NOMO-1 treated with DMSO at 0.1 percent for 48 hours (cell line): ENCODE results near the gene SLC5A5.

Experiments used
- DNase-seq: peaks from one replicate; lab custom pipeline; 2025; ENCODE audit not compliant: unreplicated experiment; lab: John Stamatoyannopoulos, UW

Gene SLC5A5

DNA sequence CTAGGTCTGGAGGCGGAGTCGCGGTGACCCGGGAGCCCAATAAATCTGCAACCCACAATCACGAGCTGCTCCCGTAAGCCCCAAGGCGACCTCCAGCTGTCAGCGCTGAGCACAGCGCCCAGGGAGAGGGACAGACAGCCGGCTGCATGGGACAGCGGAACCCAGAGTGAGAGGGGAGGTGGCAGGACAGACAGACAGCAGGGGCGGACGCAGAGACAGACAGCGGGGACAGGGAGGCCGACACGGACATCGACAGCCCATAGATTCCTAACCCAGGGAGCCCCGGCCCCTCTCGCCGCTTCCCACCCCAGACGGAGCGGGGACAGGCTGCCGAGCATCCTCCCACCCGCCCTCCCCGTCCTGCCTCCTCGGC, at the start of gene SLC5A5:
Gene SLC5A5 (plus strand): TSS at position 68 of the 373 bp plus-strand sequence. CDS start 375 bp downstream, outside the sequence.
- peak; percentile 49 for DNase-seq

DNA sequence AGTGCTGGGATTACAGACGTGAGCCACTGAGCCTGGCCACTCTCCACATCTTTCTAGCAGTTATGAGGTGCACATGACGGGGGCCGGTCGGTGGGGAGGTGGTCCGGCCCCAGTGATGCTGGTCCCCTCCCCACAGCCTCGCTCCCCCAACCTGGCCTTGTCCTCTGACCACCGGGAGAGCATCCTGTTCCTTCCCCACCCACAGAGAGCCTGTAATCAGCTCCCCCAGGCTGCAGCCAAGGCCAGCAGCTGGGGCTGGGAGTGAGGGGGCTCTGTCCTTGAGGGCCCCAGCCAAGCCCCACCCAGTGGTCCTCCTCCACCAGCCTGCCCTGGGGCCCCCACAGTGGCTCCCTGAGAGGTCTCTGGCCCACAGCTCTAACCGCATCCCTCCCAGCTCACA, 47.4 kb upstream of the SLC5A5 start:
- DNase-seq: no peak

DNA sequence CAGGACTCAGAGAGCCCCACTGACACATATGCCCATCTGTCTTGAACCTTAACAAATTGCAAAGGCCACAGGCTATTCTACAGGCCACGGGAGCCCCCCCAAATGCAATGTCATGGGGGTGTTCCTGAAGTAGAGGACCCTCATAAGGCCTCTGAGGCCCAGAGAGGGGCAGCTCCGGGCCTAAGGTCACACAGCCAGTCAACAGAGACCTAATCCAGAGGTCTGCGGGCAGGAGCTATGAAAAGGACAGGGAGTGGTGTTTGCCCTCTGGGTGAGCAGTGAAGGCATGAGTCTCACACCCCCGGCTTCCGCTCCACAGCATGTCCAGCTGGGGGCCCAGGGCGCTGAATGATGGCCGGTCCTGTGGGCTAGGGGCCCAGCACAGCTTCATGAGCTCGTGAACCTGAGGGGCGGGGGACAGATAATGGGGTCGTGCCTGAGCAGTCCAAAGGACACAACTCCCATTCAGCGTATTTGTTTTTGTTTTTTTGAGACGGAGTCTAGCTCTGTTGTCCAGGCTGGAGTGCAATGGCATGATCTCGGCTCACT, 45.2 kb upstream of the SLC5A5 start:
- DNase-seq: no peak

DNA sequence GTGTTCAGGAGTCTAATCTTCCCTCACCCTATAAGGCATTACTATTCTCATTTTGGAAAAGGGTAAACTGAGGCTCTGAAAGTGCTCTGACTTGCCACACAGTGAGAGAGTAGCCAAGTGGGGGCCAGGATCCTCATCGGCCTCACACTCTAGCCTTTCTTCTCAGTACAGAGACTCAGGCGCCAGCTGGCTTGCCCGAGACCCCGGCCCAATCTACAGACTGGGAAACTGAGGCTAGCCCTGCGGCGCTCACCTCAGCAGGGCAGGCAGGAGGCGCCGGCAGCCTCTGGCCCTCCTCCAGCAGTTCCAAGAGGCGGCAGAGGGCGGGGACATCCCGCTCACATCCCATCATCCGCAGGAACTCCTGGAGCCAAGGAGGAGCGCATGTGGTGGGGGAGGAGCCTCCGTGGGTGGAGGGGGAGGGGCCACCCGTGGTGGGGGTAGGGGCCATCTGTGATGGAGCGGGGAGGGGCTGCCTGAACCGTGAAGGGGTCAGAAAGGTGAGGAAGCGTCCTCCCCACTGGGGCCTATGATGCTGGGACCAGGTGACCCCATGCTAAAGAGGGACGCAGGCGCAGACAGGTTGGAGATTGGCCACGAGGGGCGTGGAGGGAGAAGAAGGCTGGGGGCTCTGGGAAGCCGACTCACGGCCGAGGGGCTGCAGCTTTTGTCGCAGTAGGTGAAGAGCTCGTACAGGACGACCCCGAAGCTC, 41.7 kb upstream of the SLC5A5 start:
- DNase-seq: no peak

DNA sequence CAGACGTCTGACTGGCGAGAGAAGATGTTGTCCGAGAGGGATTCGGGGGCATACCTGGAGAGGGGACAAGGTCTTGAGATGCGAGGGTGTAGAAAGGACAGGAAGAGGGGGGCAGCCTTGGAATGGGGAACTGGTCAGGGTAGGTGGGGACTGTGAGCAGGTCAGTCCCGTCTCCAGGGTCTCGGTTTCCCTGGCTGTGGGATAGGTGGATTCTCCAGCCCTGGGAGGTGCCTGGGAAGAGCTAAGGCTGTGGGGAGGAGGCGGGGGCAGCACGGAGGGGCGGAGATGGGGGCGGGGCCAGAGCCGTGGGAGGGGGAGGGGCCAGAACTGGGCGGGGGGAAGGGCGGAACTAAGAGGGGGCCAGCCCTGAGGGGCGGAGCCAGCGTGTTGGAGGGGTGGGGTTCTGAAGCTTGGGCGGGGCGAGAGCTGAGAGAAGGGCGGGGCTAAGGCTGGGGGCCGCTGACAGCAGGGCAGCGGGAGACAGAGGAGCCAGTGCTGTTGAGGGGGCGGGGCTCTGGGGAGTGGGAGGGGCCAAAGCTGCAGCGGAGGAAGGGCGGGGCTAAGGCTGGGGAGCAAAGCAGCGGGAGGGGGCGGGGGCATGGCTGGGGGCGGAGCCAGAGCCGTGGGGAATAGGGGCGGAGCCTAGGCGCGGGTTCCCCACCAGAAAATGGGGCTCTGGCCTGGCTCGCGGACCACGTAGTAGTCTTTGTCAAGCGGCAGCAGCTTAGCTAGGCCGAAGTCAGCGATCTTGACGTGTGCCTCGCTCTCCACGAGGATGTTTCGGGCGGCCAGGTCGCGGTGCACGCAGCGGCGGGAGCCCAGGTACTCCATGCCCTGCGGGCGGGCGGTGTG, 41.0 kb upstream of the SLC5A5 start:
- DNase-seq: no peak

DNA sequence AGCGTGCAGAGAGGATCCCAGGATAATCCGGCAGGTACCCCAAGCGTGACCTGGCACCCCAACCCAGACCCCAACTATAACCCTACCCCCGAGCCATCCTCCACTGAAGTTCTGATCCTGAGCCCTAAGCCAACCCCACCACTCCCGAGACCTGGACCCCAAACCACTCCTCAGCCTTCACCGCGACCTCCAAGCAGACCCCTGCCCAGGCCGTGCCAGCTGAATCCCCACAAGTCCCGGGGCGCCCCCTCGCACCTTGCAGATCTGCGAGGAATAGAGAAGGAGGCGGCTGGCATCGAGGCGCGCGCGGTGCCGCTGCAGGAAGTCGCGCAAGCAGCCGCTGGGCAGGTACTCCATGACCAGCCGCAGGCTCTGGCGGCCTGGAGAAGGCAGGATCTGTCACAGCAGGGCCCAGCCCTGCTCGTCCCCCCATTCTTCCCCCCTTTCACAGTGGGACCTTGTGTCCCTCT, 40.3 kb upstream of the SLC5A5 start:
- DNase-seq: no peak

DNA sequence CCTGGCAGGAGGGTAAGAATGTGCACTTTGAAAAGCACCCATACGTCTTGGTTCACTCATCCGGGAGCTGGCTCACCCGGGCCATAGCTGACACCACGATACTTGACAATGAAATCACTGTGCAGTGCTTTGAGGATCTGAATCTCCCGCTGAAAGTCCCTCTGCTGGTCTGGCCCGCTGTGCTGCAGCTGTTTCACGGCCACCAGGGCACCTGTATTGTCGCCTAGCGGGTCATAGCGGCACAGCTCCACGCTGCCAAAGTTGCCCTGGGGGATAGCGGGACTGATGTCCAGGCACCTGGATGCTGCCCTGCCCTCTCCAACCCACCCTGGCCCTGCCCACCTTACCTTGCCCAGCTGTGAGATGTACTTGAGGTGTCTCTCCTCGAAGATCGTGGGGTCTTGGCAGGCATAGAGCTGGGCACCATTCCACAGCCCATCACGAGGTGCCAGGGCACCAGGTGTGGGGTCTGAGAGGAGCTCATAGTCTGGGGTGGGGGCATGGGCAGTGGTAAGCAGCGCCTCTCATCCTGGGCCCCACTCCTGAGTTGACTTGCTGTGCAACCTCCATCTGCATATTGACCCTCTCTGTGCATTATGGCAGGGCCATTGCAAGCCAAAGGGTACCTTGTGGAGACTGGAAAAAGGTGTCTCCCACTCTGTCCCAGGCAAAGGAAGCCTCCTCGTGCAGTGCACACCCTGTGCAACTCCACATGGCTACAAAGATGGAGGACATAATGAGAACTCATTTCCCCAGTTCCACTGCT, 39.1 kb upstream of the SLC5A5 start:
- no peak for DNase-seq

DNA sequence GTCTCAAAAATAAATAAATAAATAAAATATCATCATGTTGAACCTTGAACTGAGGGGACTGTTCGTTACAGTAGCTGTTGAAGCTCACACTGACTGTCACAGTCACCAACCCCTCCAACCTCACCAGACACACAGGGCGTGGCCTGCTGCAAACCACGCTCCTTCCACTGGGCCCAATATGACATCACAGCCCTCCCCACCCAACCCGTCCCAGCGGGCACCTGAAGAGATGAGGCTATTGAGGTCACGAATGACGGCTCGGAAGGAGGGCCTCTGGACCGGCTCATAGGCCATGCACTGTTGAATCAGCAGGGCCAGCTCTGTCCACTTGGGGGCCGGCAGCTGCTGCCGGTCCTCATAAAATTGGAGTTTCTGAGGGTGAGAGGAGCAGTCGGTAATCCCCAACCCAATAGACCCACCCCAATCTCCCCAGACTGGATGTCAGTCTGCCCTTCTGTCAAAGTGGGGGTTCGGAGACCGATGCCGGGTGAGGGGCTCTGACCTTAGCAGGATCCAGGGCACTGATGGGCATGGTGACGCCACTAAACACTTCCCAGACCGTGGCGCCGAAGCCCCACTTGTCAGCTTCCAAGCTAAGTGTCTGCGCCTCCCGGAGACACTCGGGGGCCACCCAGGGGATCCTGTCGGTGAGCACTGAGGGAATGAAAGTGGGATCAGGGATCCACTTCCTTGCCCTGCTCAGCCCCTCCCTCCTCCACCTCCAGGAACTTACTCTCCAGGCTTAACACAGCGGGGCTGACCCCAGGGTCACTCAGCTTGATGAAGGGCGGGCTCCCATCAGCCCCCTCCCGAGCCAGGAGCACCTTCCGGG, 37.2 kb upstream of the SLC5A5 start:
- DNase-seq: no peak

DNA sequence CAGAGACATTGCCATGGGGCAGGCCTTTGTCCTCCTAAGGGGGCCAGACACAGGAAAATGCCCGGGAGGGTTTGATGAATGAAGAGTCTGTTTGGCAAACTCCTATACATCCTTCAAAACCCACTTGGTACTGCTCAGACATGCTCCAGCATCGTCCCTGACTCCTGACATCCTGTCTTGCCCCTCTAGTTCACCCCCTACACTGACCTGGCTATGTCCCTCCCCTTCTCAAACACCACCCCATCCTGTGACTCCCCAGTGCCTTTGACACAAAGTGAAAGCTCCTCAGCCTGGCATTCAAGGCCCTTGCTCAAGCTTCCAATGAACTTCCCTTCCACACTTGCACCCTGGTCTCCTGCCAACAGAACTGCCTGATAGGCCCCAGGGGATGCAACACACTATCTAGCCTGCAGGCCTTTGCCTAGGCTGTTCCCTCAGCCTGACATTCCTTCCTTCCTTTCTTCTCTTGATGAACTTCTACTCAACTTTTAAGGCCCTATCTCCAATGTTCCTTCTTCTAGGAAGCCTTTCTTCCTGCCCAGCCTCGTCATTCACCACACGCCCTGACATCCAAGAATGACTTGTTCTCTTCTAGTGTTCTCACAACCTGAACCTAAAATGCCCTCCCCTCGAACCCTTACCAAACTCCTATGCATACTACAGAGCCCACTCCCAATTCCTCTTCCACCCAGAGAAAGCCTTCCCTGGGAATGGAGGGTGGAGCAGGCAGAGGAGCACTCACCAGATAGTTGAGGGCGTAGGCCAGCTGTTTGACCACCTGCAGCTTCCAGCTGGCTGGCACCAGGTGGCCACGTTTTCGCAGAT, 36.4 kb upstream of the SLC5A5 start:
- no peak for DNase-seq

DNA sequence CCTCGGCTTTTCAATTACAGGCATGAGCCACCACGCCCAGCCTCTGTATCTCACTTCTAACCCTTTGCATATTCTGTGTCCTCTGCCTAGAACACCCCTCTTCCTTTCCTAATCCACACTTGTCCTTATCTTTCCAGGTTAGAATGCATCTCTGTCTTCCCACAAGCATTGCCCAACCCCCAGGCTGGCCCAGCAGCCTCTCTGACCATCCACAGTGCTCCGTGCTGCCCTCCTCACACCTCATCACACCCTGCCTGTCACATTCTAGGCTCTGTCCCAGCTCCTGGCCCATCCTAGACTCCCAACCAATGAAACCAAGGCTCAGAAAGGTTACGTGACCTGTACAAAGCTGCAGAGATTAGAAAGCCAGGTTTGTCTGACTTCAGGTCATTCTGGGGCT, 35.2 kb upstream of the SLC5A5 start:
- DNase-seq: no peak

DNA sequence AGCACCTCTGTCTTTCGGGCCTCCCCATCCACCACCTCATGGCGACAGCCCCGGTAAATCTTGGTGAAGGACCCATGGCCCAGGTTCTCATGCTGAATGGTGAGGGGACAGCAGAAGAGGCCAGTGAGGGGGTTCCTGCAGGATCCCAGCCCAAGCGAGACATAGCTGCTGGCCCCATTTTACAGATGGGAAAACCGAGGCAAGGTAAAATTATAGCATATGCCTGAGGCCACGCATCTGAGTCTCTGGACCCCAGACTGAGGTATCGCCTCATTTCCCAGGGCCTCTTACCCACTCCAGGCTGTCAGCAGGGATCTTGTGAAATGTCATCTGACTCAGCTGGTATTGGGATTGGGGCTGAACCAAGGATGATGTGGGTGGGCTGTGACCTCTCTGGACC, 33.8 kb upstream of the SLC5A5 start:
- no peak for DNase-seq

DNA sequence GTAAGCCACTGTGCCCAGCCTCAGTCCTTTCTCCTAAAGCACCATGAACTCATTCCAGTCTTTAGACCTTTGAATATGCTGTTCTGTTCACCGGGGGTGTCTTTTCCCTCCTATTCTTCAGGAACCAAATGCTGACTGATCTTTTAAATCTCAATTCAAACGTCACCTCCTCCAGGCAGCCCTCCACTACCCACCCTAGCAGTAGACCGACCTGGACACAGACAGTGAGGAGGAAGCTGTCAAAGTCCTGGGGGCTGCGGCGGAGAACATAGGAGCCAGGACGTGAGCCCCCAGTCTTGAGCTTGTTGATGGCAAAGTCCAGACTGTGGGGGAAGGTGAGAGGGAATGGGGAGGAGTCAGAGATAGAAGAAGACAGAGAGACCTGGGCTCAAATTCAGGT, 31.7 kb upstream of the SLC5A5 start:
- no peak for DNase-seq

DNA sequence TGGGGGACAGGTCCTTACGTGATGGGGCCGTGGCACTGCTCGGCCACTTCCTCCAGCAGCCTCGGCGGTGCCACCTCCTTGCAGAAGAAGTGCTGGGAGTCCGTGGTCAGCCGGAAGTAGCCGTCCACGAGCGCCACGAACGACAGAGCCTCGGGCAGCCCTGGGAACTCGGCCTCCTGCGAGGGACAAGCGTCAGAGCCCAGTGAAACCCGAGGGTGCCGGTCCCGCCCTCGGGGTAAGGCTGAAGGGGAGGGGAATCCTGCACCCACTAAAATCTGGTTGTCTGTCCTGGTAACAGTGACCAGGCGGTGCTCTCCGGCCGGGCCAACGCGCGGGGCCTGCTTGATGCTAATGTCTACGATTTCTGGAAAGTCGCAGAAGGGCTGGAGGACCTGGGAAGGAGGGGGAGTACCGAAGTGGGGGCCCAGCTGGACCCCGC, 30.4 kb upstream of the SLC5A5 start:
- no peak for DNase-seq

DNA sequence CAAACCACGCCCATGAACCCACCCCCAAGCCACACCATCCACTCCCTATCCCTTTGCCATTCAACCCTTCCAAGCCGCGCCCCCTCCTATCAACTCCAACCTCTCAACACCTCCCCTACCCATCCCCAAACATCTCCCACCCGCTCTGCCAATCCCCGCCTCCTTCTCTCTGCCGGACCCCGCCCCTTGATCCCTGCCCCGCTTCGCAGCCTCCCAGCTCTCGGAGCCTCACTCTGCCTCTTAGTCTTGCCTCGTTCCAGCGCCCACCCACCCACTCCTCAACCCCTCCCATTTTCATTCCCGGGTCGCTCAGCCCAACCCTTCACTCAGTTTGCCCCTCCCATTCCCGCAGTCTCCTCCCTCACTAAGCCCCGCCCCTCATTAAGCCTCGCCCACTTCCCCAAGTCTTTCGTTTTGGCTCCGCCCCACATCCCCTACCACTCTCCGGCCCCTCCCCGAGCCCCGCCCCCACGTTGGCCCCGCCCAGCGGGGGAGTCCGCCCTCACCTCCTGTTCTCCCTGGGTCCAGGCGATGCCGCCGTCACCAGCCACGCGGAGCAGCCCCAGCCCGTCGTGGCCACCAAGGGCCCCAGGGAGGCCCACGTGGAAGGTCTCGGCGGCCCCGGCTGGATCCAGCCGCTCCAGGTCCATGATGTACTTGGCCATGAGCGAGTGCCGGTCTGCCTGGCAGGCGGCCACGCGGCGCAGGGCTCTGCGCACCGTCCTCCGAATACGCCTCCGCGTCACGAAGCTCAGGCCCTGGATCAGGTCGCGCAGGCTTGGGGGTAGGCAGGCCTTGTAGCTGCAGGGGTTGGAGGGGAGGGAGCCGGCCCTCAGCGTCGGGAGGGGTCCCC, 29.7 kb upstream of the SLC5A5 start:
- DNase-seq: no peak

DNA sequence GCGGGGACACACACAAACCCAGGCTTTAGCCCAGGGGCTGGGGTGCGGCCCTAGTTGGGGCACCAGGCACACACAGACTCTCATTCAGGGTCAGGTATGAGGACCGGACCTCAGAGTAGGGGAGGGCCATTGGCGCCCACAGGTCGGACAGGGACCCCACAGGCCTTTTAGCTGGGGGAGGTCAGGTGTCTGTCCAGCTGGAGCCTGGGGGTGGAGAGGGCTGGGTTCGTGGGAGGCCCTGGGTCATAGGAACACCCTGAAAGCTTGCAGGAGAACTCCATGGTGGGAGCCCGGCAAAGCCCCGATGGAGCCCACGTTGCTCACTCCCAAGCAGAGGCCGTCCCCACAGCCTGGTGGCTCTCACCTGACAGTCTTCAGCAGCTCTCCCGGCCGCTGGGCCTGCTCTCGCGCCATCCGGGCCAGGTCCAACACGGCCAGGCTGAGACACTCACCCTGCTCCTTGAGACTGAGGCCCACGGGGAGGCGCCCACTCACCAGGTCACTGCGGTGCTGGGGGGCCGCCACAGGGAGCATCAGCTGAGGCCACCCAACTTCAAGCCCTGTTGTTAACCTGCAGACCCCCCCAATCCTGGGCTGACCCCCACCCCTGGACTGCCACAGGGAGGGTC, 29.0 kb upstream of the SLC5A5 start:
- DNase-seq: no peak

DNA sequence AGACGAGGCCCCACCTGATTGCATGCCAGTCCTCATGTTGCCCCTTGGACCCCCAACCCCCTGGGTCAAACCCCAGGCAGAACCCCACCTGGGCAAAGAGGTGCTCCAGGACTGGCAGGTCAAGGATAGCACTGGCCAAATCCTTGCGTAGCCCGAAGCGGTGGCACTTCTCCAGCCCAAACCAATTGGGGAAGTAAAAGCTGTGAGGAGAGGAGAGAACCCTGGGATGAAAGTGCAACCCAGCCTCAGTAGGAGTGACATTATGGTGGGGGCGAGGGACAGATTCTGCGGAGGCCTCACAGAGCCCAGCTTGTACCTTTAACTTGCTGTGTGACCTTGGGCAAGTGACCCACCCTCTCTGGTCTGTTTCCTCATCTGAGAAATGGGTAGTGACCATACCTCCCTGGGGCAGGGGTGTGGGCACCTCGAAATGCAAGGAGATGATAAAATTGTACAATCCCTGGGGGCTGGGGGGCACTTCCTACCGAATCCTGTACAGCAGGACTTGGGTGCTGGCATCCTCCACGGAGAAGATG, 28.4 kb upstream of the SLC5A5 start:
- no peak for DNase-seq

DNA sequence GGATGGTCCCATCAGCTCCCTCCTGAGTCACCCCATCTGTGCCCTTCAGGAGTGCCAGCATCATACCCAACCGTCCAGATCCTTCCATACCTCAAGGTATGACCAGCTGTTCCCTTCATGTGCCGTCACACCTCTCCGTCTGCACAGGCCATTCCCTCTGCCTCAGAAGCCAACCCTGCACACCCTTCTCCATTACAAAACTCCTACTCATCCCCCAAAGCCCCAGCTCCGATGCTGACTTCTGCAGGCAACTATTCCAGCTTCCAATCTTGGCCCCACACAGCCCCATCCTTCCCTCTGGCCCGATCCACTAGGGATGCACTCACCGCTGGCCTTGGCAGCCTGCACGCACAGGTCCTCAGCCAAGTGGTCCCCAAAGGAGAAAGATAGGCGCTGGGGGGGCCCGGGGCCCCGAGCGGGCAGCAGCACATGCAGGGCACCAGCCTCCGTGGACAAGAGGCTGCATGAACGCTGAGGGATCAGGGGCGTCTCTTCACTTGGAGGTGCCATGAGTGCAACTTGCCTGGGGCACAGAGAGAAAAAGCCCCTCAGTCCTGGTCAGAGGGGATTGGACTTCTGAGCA, 27.7 kb upstream of the SLC5A5 start:
- no peak for DNase-seq

DNA sequence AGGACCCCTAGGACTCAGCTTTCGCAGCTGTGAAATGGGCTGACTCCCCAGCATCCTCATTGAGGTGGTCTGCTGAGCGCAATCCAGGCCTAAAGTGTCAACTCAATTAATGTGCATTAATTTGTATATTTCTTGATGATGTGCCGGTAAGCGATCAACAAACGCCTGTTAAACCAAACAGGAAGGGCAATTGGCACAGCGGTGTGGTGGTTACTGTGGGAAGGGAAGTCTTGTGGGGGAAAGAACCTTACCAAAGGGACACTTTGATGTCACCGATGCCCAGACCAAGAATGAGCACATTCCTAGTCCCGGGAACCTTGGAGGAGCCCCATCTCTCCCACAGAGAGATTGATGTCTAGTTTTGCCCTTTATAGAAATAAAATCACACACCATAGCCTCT, 25.6 kb upstream of the SLC5A5 start:
- no peak for DNase-seq
